GM23338 (cell line): ENCODE data around the gene MORC3.
"Not testable (repeated sequence)": the region's sequence is repeated elsewhere in the genome, so short reads cannot be mapped to it uniquely, and the experiment has no call there.

ENCODE experiments used
- EZH2 ChIP-seq: fragments of 200-600 bp; sonication (generic); IDR thresholded peaks from one replicate; pipeline ENCODE4 v1.8.0; 2017; ENCODE audit warnings: antibody characterized with exemption, mild to moderate bottlenecking, low read depth; ENCODE audit not compliant: unreplicated experiment
- EZH2phosphoT487 ChIP-seq: fragments of 200-600 bp; sonication (generic); IDR thresholded peaks from one replicate; pipeline ENCODE4 v1.8.1; 2018; ENCODE audit warnings: antibody characterized with exemption; ENCODE audit not compliant: unreplicated experiment
- POLR2AphosphoS5 ChIP-seq: IDR thresholded peaks from 2 replicates; pipeline ENCODE4 v1.6.1; 2016; ENCODE audit warnings: antibody characterized with exemption, low read depth
- TF ChIP-seq, protein P1 (sequence below), 2 experiments: fragments of 200-600 bp in 1 of 2; sonication (generic) in 1 of 2; conservative IDR thresholded peaks; 2 replicates each; pipeline versions ENCODE4 v1.5.1 to v1.6.1; 2016 to 2017; ENCODE audit warnings: antibody characterized with exemption in 2 of 2, low read depth in 2 of 2, mild to moderate bottlenecking in 2 of 2, moderate library complexity in 1 of 2
- TF ChIP-seq, protein P2 (sequence below): IDR thresholded peaks from one replicate; pipeline ENCODE4 v1.6.1; 2018; ENCODE audit warnings: antibody characterized with exemption; ENCODE audit not compliant: unreplicated experiment
- TF ChIP-seq, protein P3 (sequence below): IDR thresholded peaks from 2 replicates; pipeline ENCODE4 v1.6.1; 2016; ENCODE audit warnings: antibody characterized with exemption

DNA sequence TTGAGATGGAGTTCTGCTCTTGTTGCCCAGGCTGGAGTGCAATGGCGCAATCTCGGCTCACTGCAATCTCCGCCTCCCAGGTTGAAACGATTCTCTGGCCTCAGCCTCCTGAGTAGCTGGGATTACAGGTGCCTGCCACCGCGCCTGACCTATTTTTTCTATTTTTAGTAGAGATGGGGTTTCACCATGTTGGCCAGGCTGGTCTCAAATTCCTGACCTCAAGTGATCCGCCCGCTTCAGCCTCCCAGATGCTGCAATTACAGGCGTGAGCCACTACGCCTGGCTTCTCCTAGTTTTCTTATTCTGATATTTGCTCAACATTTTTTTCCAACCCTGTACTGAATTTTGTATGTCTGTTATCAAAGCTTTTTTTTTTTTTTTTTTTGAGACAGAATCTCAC is 62.7 kb downstream of the MORC3 start:
- TF ChIP-seq, protein P1, sequence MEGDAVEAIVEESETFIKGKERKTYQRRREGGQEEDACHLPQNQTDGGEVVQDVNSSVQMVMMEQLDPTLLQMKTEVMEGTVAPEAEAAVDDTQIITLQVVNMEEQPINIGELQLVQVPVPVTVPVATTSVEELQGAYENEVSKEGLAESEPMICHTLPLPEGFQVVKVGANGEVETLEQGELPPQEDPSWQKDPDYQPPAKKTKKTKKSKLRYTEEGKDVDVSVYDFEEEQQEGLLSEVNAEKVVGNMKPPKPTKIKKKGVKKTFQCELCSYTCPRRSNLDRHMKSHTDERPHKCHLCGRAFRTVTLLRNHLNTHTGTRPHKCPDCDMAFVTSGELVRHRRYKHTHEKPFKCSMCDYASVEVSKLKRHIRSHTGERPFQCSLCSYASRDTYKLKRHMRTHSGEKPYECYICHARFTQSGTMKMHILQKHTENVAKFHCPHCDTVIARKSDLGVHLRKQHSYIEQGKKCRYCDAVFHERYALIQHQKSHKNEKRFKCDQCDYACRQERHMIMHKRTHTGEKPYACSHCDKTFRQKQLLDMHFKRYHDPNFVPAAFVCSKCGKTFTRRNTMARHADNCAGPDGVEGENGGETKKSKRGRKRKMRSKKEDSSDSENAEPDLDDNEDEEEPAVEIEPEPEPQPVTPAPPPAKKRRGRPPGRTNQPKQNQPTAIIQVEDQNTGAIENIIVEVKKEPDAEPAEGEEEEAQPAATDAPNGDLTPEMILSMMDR (conservative IDR thresholded peaks at IDR 0.05; ENCODE audit: low read depth in 2 of 2): not testable (repeated sequence)
- not testable (repeated sequence) for TF ChIP-seq POLR2AphosphoS5, EZH2phosphoT487, EZH2
- TF ChIP-seq, protein P2, sequence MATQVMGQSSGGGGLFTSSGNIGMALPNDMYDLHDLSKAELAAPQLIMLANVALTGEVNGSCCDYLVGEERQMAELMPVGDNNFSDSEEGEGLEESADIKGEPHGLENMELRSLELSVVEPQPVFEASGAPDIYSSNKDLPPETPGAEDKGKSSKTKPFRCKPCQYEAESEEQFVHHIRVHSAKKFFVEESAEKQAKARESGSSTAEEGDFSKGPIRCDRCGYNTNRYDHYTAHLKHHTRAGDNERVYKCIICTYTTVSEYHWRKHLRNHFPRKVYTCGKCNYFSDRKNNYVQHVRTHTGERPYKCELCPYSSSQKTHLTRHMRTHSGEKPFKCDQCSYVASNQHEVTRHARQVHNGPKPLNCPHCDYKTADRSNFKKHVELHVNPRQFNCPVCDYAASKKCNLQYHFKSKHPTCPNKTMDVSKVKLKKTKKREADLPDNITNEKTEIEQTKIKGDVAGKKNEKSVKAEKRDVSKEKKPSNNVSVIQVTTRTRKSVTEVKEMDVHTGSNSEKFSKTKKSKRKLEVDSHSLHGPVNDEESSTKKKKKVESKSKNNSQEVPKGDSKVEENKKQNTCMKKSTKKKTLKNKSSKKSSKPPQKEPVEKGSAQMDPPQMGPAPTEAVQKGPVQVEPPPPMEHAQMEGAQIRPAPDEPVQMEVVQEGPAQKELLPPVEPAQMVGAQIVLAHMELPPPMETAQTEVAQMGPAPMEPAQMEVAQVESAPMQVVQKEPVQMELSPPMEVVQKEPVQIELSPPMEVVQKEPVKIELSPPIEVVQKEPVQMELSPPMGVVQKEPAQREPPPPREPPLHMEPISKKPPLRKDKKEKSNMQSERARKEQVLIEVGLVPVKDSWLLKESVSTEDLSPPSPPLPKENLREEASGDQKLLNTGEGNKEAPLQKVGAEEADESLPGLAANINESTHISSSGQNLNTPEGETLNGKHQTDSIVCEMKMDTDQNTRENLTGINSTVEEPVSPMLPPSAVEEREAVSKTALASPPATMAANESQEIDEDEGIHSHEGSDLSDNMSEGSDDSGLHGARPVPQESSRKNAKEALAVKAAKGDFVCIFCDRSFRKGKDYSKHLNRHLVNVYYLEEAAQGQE: not testable (repeated sequence)
- TF ChIP-seq, protein P3, sequence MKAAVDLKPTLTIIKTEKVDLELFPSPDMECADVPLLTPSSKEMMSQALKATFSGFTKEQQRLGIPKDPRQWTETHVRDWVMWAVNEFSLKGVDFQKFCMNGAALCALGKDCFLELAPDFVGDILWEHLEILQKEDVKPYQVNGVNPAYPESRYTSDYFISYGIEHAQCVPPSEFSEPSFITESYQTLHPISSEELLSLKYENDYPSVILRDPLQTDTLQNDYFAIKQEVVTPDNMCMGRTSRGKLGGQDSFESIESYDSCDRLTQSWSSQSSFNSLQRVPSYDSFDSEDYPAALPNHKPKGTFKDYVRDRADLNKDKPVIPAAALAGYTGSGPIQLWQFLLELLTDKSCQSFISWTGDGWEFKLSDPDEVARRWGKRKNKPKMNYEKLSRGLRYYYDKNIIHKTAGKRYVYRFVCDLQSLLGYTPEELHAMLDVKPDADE: not testable (repeated sequence)
